Tibial nerve (tissue), 4 donors: ENCODE results near the gene TULP4.
"Not testable (repeated sequence)": the region's sequence is repeated elsewhere in the genome, so short reads cannot be mapped to it uniquely, and the experiment has no call there.

Source experiments
- CTCF ChIP-seq, 5 experiments: fragments of 200-600 bp in 3 of 5; fragments of 450-650 bp in 2 of 5; sonication (generic) in 3 of 5; IDR thresholded peaks; one replicate each; pipeline ENCODE4 v1.5.1; 2016 to 2019; ENCODE audit warnings: antibody characterized with exemption in 5 of 5, mild to moderate bottlenecking in 3 of 5, moderate library complexity in 2 of 5
- EP300 ChIP-seq, 2 donors: sonication (generic); formaldehyde crosslinking; IDR thresholded peaks; one replicate each; pipeline ENCODE4 v1.6.1; 2017; ENCODE audit warnings: antibody characterized with exemption in 2 of 2, mild to moderate bottlenecking in 1 of 2

- not testable (repeated sequence) for TF ChIP-seq EP300, CTCF (IDR thresholded peaks at IDR 0.05)
These were observed 16.1 kb upstream of the TULP4 start for GRCh38 chr6:158295976-158296853.
